GM21367 (cell line): ENCODE results near the gene SPRR2F.

ENCODE experiments used
- ATAC-seq: cut with Tn5 transposase; IDR thresholded peaks from one replicate; pipeline ENCODE4 v1.9.1; 2021; ENCODE audit not compliant: unreplicated experiment

SPRR2F gene

DNA sequence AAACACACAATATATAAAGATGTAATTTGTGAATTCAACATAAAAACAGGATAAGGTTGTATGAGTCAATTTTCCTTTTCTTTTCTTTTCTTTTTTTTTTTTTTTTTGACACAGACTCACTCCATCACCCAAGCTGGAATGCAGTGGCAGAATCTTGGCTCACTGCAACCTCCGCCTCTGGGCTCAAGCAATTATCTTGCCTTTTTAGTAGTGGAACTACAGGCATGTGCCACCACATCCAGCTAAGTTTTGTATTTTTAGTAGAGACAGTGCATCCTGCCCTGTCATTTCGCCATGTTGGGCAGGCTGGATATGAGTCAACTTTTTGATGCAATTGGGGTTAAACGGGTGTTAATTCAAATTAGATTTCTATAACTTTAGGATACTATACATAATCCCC, 31.6 kb downstream of the SPRR2F start:
- ATAC-seq = no peak

DNA sequence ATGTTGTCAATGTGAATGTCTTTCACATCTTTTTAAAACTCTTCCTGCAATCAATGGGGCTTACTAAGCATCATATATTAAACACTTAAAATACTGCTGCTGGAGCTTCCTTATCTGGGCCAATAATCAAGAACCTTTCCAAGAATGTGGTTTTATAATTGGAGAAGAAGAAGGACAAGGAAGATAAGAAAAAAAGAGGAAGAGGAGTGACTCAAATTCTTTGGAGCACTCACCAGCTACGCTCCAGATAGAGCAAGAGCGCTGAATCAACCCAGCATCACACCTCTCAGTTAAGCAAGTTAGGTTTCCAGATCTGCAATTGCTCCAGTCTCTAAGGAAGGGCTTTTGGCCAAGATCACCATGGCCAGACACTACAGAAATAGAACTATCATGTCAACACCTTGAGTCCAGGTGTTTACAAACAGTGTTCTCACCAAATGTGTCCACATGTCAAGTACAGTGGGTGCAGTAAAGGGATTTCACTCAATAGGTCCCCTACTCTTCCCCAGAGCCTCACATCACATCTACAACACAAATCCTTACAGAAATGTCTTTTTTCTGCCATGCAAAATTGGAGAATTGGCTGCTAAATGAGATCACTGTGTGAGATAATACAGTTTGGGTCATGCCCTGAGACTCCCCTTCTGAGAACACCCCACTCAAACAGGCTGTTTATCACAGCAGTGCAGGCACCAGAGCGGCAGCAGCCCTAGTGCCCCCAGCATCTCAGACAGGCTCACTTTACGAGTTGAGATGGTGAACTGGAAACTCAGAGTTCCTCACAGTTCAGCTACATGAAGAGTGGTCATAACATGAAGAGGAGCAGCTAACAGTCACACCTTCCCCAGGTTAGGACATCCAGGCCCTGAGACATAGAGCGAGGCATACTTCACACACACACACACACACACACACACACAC, 40.2 kb downstream of the SPRR2F start:
- no peak for ATAC-seq

DNA sequence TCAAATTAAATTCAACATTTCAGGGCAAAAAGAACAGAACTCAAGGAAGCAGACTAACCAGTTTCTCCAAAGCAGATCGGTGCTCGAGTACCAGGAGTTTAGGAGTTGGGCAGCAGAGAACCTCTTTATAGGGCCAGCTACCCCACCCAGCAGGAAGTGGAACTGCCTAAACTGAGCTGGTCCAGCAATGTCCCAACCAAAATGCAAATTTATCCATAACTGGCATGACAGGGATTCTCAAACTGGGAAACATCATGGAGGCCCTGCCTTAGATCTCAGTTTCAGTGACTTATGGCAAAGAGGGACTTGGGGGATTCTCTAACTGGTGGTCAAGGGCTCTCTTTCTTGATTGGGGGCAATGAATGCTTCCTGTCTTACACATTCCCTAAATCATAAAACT, 41.8 kb downstream of the SPRR2F start, which contains the start of gene SPRR2B:
SPRR2B (minus strand) TSS at position 101 of the 400 bp plus-strand sequence. CDS start 772 bp downstream, outside the sequence.
- ATAC-seq = no peak

DNA sequence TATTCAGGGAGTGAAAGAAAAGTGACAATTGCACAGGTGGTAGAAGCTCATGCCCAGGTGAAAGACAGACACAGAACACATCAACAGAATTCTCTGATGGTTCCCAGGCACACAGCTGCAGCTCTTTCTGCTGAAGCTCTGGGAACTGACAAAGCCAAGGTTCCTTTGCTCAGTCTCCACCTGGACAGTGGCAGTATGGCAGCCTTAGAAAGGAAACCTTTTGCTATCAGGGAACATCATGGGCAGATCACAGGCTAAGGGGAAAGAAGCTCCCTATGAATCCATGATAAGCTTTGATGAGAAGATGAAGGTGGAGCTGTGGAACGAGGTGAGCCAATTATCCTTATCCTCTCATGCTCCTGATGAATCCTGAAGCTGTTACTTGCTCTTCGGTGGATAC, 43.1 kb downstream of the SPRR2F start:
- ATAC-seq = no peak
